Tibial nerve (tissue), 4 donors: ENCODE measurements around the gene RYR1. TPM values are rescaled to one million over a fixed set of nuclear protein-coding genes. Genes with fewer than 3 reads are reported as not detected.
A peak's percentile ranks its signal among the peaks of the same experiment; 100 is the strongest.

ENCODE experiments used
- DNase-seq, 2 donors: peaks; one replicate each; pipeline ENCODE4 v3.0.0-alpha.2; 2019; ENCODE audit warnings: low spot score in 2 of 2
- H3K27ac ChIP-seq, 4 donors: fragments of 200-600 bp; sonication (generic) in 3 of 4; one replicate each; pipeline ENCODE4 v1.5.1; 2017 to 2019; ENCODE audit warnings: mild to moderate bottlenecking in 1 of 4
- H3K27me3 ChIP-seq, 2 donors: fragments of 200-600 bp; sonication (generic) in 1 of 2; one replicate each; pipeline versions ENCODE4 v1.5.1 to v1.6.0; 2017 to 2019
- H3K36me3 ChIP-seq, 3 donors: fragments of 200-600 bp; sonication (generic); one replicate each; pipeline ENCODE4 v1.5.1; 2018 to 2019
- H3K4me1 ChIP-seq, 4 donors: fragments of 200-600 bp; sonication (generic) in 3 of 4; one replicate each; pipeline ENCODE4 v1.5.1; 2017 to 2019
- H3K4me3 ChIP-seq, 4 donors: fragments of 200-600 bp; sonication (generic) in 3 of 4; one replicate each; pipeline ENCODE4 v1.5.1; 2017 to 2019; ENCODE audit warnings: mild to moderate bottlenecking in 1 of 4, moderate library complexity in 1 of 4
- H3K9me3 ChIP-seq, 4 donors: fragments of 200-600 bp; sonication (generic) in 3 of 4; one replicate each; pipeline ENCODE4 v1.5.1; 2017 to 2019
- EP300 ChIP-seq, 2 donors: sonication (generic); formaldehyde crosslinking; IDR thresholded peaks; one replicate each; pipeline ENCODE4 v1.6.1; 2017; ENCODE audit warnings: antibody characterized with exemption in 2 of 2, mild to moderate bottlenecking in 1 of 2
- POLR2A ChIP-seq, 2 donors: fragments of 450-650 bp; IDR thresholded peaks; one replicate each; pipeline ENCODE4 v1.6.1; 2017; ENCODE audit warnings: antibody characterized with exemption in 2 of 2, mild to moderate bottlenecking in 2 of 2, moderate library complexity in 2 of 2
- WGBS, 2 donors: methylation state at CpG; one replicate each; pipeline ENCODE4 v1.1.5; 2018; 5-methylcytosine and 5-hydroxymethylcytosine counted together
- total RNA-seq, 4 donors: library from RNA; depleted of rRNA; stranded (reverse); fragments of >200 nt; gene quantifications; one replicate each; pipeline ENCODE4 v1.1.0, GENCODE V29; 2016
- TF ChIP-seq, protein P1 (sequence below), 5 experiments: fragments of 200-600 bp in 3 of 5; fragments of 450-650 bp in 2 of 5; sonication (generic) in 3 of 5; IDR thresholded peaks; one replicate each; pipeline ENCODE4 v1.5.1; 2016 to 2019; ENCODE audit warnings: antibody characterized with exemption in 5 of 5, mild to moderate bottlenecking in 3 of 5, moderate library complexity in 2 of 5

Gene RYR1
- total RNA-seq, 4 donors from 2014 or later: 5.7 to 18.1 (median 12.0) TPM

DNA sequence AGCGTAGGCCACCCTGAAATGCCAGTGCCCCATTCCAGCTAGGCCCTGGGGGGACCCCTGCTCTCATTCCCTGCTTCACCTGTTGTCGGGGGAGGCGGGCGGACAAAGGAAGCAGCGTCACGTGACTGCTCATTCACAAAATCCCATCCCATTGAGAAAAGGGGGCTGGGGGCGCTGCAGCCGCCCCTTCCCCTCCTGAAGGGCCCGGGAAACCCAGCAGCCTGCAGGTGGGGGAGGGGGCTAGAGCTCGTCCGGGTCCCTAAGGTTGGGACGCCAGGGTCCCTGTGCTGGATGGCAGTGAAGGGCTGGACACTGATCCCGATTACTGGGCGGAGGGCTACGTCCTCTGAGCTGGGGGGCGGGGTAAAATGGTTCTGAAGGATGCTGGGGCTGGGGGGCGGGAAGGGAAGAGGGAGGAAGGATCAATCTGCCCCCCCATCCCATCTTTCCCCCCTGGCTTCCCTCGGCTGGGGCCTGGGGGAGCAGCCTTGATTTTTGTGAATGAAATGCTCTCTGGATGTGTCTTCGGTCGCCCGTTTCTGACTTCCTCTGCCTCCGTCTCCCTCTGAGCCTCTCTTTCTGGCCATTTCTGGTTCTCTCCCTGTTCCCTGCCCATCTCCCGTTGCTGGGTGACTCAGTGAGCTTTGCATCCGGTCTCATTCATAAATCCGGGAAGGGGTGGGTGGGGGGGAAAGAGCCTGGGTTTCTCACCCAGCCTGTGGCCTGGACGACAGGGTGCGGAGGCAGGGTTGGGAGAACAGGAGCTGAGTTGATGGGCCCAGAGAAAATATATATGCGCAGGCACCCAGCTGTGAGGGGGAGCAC is 44.2 kb upstream of the RYR1 start:
- TF ChIP-seq EP300 (IDR thresholded peaks at IDR 0.05) (no peak), POLR2A (IDR thresholded peaks at IDR 0.05) (no peak)
- TF ChIP-seq, protein P1, sequence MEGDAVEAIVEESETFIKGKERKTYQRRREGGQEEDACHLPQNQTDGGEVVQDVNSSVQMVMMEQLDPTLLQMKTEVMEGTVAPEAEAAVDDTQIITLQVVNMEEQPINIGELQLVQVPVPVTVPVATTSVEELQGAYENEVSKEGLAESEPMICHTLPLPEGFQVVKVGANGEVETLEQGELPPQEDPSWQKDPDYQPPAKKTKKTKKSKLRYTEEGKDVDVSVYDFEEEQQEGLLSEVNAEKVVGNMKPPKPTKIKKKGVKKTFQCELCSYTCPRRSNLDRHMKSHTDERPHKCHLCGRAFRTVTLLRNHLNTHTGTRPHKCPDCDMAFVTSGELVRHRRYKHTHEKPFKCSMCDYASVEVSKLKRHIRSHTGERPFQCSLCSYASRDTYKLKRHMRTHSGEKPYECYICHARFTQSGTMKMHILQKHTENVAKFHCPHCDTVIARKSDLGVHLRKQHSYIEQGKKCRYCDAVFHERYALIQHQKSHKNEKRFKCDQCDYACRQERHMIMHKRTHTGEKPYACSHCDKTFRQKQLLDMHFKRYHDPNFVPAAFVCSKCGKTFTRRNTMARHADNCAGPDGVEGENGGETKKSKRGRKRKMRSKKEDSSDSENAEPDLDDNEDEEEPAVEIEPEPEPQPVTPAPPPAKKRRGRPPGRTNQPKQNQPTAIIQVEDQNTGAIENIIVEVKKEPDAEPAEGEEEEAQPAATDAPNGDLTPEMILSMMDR (IDR thresholded peaks at IDR 0.05): no peak

DNA sequence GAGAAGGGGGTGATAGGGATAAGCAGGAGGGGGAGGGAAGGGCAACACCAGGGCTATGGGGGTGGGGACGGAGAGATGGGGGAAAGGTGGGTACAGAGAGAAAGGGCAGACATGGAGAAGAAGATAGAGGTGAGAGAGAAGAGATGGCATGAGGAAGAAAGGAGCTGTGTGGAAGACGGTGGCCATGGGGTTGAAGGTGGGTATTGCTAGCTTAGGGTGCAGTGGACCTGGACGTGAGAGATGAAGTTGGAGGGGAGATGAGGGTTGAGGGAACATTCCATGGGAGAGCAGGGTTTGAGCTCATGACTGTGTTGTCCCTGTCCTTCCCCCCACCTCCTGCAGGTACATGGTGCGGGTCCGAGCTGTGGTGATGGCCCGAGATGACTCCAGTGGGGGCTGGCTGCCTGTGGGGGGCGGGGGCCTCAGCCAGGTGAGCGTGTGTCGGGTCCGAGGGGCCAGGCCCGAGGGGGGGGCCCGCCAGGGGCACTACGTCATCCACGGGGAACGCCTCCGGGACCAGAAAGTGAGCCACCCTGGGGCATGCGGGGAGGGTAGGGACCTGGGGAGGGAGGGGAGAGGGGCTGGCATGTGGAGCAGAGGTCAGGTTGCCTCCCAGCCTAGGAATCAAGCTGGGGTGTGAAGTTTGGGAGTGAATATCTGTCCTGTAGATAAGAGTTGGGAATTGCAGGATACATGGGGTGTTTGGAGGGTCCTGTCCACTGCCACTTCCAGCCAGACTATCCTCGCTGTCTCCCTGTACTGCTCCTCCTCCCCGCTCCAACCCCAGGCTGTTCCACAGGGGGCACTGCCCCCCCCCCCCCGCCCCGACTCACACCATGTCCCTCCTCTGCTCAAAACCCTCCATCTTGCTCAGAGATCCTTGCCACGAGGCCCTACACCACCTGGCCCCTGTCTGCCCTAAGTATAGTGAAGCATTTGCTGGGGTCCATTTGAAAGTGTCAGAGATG is 43.2 kb upstream of the RYR1 start:
- H3K4me3 ChIP-seq: no peak overlapping the region

More for the DNA sequence above, 44.2 kb upstream of the RYR1 start:
- H3K4me3 ChIP-seq: peak overlapping the region in 3 of 4 donors; percentile 47 to 59 (median 48)
- H3K4me1 ChIP-seq: peaks cover 0 to 46% (median 23%) of the 10 kb centered on the region in 4 donors
- peaks cover 0 to 17% of the 10 kb centered on the region in 2 donors for H3K27me3 ChIP-seq
- no peak for DNase-seq
- no peaks in the 10 kb centered on the region for H3K9me3 ChIP-seq
- peaks cover 0 to 17% (median 0%) of the 10 kb centered on the region in 3 donors for H3K36me3 ChIP-seq
- 3 to 4% methylated on average over 22 to 28 of the region's 28 CpGs for WGBS, 2 donors
- H3K27ac ChIP-seq: peak overlapping the region in 3 of 4 donors; percentile 54 to 90 (median 82)

DNA sequence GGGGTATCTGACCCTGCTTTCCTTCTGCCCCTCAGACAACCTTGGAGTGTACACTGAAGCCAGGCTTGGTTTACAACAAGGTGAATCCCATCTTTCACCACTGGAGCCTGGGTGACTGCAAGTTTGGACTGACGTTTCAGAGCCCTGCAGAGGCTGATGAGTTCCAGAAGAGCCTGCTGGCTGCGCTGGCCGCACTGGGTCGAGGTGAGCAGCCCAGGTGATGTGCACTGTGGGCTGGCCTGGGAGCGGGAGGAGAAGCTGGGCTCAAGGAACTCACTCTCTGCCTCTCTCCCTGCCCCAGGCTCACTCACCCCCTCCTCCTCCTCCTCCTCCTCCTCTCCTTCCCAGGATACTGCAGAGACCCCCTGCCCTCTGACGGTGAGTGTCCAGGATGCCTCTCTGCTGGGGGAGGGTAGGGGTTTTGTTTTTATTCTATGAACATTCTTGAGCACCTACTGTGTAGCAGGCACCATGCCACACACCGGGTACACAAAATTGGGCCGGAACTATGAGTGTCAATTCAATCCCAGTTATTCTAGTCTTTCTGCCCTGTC is 41.5 kb upstream of the RYR1 start:
- Histone ChIP-seq H3K4me1 (peaks cover 0 to 40% (median 16%) of the 10 kb centered on the region in 4 donors), H3K9me3 (no peaks in the 10 kb centered on the region), H3K27ac (no peak overlapping the region), H3K4me3 (no peak overlapping the region), H3K36me3 (peaks cover 0 to 6% (median 0%) of the 10 kb centered on the region in 3 donors), H3K27me3 (peaks cover 0 to 27% of the 10 kb centered on the region in 2 donors)
- TF ChIP-seq POLR2A (IDR thresholded peaks at IDR 0.05) (no peak), EP300 (IDR thresholded peaks at IDR 0.05) (no peak)
- TF ChIP-seq, protein P1 (IDR thresholded peaks at IDR 0.05): no peak
- 58 to 70% methylated on average over 8 of the region's 8 CpGs for WGBS, 2 donors
- no peak for DNase-seq

More for the DNA sequence above, 43.2 kb upstream of the RYR1 start:
- WGBS, 2 donors: 42 to 44% methylated on average over 15 to 22 of the region's 22 CpGs
- TF ChIP-seq, protein P1 (IDR thresholded peaks at IDR 0.05): no peak
- no peak for TF ChIP-seq POLR2A (IDR thresholded peaks at IDR 0.05)
- TF ChIP-seq EP300 (IDR thresholded peaks at IDR 0.05): no peak
- peak overlapping the region in 2 of 4 donors; percentile 82 to 90 for H3K27ac ChIP-seq
- peaks cover 0 to 22% of the 10 kb centered on the region in 2 donors for H3K27me3 ChIP-seq
- DNase-seq: no peak
- H3K36me3 ChIP-seq: peaks cover 0 to 8% (median 0%) of the 10 kb centered on the region in 3 donors
- H3K4me1 ChIP-seq: peaks cover 0 to 50% (median 23%) of the 10 kb centered on the region in 4 donors
- H3K9me3 ChIP-seq: no peaks in the 10 kb centered on the region

DNA sequence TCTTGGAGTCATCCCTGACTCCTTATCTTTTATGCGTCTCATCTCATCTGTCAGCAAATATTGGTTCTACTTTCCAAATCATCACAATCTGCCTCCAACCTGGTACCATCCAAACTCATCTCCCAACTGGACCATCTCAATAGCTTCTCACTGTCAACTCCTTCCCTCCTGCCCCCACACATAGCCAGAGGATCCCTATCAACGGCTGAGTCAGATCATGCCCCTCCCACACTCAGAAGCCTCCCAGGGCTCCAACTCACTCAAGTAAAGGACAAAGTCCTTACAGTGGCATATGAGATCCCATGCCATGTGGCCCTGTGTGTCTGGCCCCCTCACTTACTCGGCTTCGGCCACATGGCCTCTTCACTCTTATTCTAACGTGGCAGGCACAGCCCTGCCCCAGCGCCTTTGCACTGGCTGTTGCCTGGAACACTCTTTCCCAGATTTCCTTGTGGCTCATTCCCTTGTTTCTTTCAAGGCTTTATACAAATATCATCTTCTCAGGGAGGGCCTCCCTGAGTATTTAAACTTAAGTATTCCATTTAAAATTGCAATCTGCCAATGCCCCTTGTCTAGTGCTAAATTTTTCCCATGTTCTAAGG is 40.7 kb upstream of the RYR1 start:
- Histone ChIP-seq H3K4me1 (peaks cover 0 to 32% (median 10%) of the 10 kb centered on the region in 4 donors), H3K27me3 (peaks cover 0 to 34% of the 10 kb centered on the region in 2 donors), H3K4me3 (no peak overlapping the region), H3K27ac (no peak overlapping the region), H3K36me3 (peaks cover 0 to 6% (median 0%) of the 10 kb centered on the region in 3 donors), H3K9me3 (no peaks in the 10 kb centered on the region)
- WGBS, 2 donors: 61 to 70% methylated on average over 6 of the region's 6 CpGs
- DNase-seq: no peak
- TF ChIP-seq, protein P1 (IDR thresholded peaks at IDR 0.05): no peak
- TF ChIP-seq EP300 (IDR thresholded peaks at IDR 0.05): no peak
- no peak for TF ChIP-seq POLR2A (IDR thresholded peaks at IDR 0.05)
